Stomach (tissue), 9 donors: ENCODE data around the gene CFHR3. TPM values are rescaled to one million over a fixed set of nuclear protein-coding genes. Genes with fewer than 3 reads are reported as not detected.
"Not testable (repeated sequence)": the region's sequence is repeated elsewhere in the genome, so short reads cannot be mapped to it uniquely, and the experiment has no call there.

Source experiments
- DNase-seq, 2 donors: peaks; one replicate each; pipeline versions ENCODE4 v3.0.0 to v3.0.0-alpha.2; 2013 to 2019
- H3K27ac ChIP-seq, 5 donors: fragments of 200-600 bp in 4 of 5; sonication (generic) in 4 of 5; one replicate each; pipeline ENCODE4 v1.5.1; 2013 to 2019; ENCODE audit warnings: mild to moderate bottlenecking in 1 of 5, moderate library complexity in 1 of 5
- H3K27me3 ChIP-seq, 3 donors: fragments of 200-600 bp; sonication (generic); one replicate each; pipeline ENCODE4 v1.5.1; 2017 to 2019; ENCODE audit warnings: mixed run types in 1 of 3
- H3K36me3 ChIP-seq, 4 donors: fragments of 200-600 bp; sonication (generic); 1 replicate in 3 of 4; 2 replicates in 1 of 4; pipeline ENCODE4 v1.5.1; 2016 to 2019
- H3K4me1 ChIP-seq, 4 donors: fragments of 200-600 bp; sonication (generic); one replicate each; pipeline ENCODE4 v1.5.1; 2016 to 2019
- H3K4me3 ChIP-seq, 4 donors: fragments of 200-600 bp; sonication (generic) in 3 of 4; one replicate each; pipeline ENCODE4 v1.5.1; 2016 to 2019; ENCODE audit warnings: mild to moderate bottlenecking in 1 of 4
- H3K9me3 ChIP-seq, 4 donors: fragments of 200-600 bp; sonication (generic); one replicate each; pipeline ENCODE4 v1.5.1; 2016 to 2019
- CTCF ChIP-seq, 7 experiments: fragments of 450-650 bp in 4 of 7; fragments of 200-600 bp in 3 of 7; sonication (generic) in 3 of 7; IDR thresholded peaks; one replicate each; pipeline ENCODE4 v1.5.1; 2016 to 2019; ENCODE audit warnings: antibody characterized with exemption in 7 of 7, control low read depth in 2 of 7, mild to moderate bottlenecking in 1 of 7
- EP300 ChIP-seq: sonication (generic); formaldehyde crosslinking; IDR thresholded peaks from one replicate; pipeline ENCODE4 v1.6.1; 2017; ENCODE audit warnings: antibody characterized with exemption
- POLR2A ChIP-seq, 4 donors: fragments of 450-650 bp; IDR thresholded peaks; one replicate each; pipeline ENCODE4 v1.6.1; 2016; ENCODE audit warnings: antibody characterized with exemption in 4 of 4, control low read depth in 2 of 4, mild to moderate bottlenecking in 1 of 4, moderate library complexity in 1 of 4
- POLR2AphosphoS5 ChIP-seq, 3 donors: sonication (generic); formaldehyde crosslinking; IDR thresholded peaks; one replicate each; pipeline ENCODE4 v1.6.1; 2016; ENCODE audit warnings: antibody characterized with exemption in 3 of 3
- WGBS, 5 donors: extraction: QIAGEN DNeasy Blood & Tissue Kit in 3 of 5; methylation state at CpG; one replicate each; pipeline versions ENCODE4 v1.1.5 to v1.1.7; 2013 to 2018; 5-methylcytosine and 5-hydroxymethylcytosine counted together
- intact Hi-C: fragments of 100-400 bp; cut with DNase I; formaldehyde crosslinking; loops from one replicate; pipeline ENCODE4 v1.15.1; 2023; ENCODE audit warnings: low total_unique reads
- polyA plus RNA-seq, 3 donors: library from polyadenylated mRNA; stranded (reverse); fragments of 200-250 nt; gene quantifications; one replicate each; pipeline ENCODE4 v1.2.3, GENCODE V29; 2013
- total RNA-seq, 5 donors: library from RNA; depleted of rRNA; stranded (reverse); fragments of >200 nt; gene quantifications; one replicate each; pipeline versions ENCODE4 v1.1.0 to v1.2.3, GENCODE V29; 2014 to 2016
- donor health status: healthy with polysubstance abuse.
- donor health status: Bipolar disorder and iron deficiency.
- donor health status: healthy.

The CFHR3 gene
- total and polyA plus RNA-seq, 8 donors: 0.73 TPM; not detected in 7

- H3K27ac ChIP-seq: no peak overlapping the region
- no peak for TF ChIP-seq POLR2A (IDR thresholded peaks at IDR 0.05)
- no peak for TF ChIP-seq EP300
- TF ChIP-seq POLR2AphosphoS5 (IDR thresholded peaks at IDR 0.05): no peak
- no peak for TF ChIP-seq CTCF (IDR thresholded peaks at IDR 0.05)
- H3K9me3 ChIP-seq: peaks cover 4 to 21% (median 11%) of the 10 kb centered on the region in 4 donors
- intact Hi-C loops: no loop called here
- H3K4me3 ChIP-seq: no peak overlapping the region
- H3K36me3 ChIP-seq: peaks cover 0 to 33% (median 28%) of the 10 kb centered on the region in 4 donors
- no peak for DNase-seq
- H3K4me1 ChIP-seq: no peaks in the 10 kb centered on the region
- H3K27me3 ChIP-seq: no peaks in the 10 kb centered on the region
Observed at GRCh38 chr1:196738730-196739129, 35.9 kb upstream of the CFHR3 start.

GRCh38 chr1:196743244-196743643 is 31.4 kb upstream of the CFHR3 start:
- Histone ChIP-seq H3K9me3 (peaks cover 4 to 16% (median 10%) of the 10 kb centered on the region in 4 donors), H3K36me3 (peaks cover 0 to 29% (median 22%) of the 10 kb centered on the region in 4 donors)
- H3K27me3 ChIP-seq, intact Hi-C loops, H3K4me1 ChIP-seq, H3K4me3 ChIP-seq, DNase-seq, H3K27ac ChIP-seq: not testable (repeated sequence)
- 32 to 48% (median 41%) methylated on average over 6 of the region's 6 CpGs for WGBS, 5 donors

GRCh38 chr1:196765019-196765740 is 9.5 kb upstream of the CFHR3 start:
- H3K9me3 ChIP-seq, H3K27me3 ChIP-seq, intact Hi-C loops, H3K4me1 ChIP-seq, DNase-seq, H3K4me3 ChIP-seq, H3K36me3 ChIP-seq, H3K27ac ChIP-seq: not testable (repeated sequence)
- 61 to 75% (median 75%) methylated on average over 2 to 4 of the region's 4 CpGs for WGBS, 5 donors

GRCh38 chr1:196769823-196770222 is 4.8 kb upstream of the CFHR3 start:
- H3K27ac ChIP-seq, H3K4me3 ChIP-seq, H3K9me3 ChIP-seq, DNase-seq, H3K4me1 ChIP-seq, intact Hi-C loops, H3K36me3 ChIP-seq, H3K27me3 ChIP-seq: not testable (repeated sequence)
- WGBS, 5 donors: 80 to 93% (median 89%) methylated on average over 4 of the region's 4 CpGs

- Histone ChIP-seq H3K4me3 (no peak overlapping the region), H3K27ac (no peak overlapping the region), H3K4me1 (no peaks in the 10 kb centered on the region), H3K9me3 (no peaks in the 10 kb centered on the region), H3K27me3 (no peaks in the 10 kb centered on the region), H3K36me3 (no peaks in the 10 kb centered on the region)
- 80 to 100% (median 89%) methylated on average over 1 of the region's 1 CpG for WGBS, 5 donors
- TF ChIP-seq CTCF (IDR thresholded peaks at IDR 0.05) (no peak), POLR2A (IDR thresholded peaks at IDR 0.05) (no peak), EP300 (no peak), POLR2AphosphoS5 (IDR thresholded peaks at IDR 0.05) (no peak)
- intact Hi-C loops: no loop called here
- DNase-seq: no peak
Observed at GRCh38 chr1:196773713-196774112, 927 bp upstream of the CFHR3 start.

- H3K27me3 ChIP-seq: no peaks in the 10 kb centered on the region
- H3K27ac ChIP-seq: no peak overlapping the region
- H3K9me3 ChIP-seq: no peaks in the 10 kb centered on the region
- TF ChIP-seq EP300 (no peak), POLR2A (IDR thresholded peaks at IDR 0.05) (no peak), POLR2AphosphoS5 (IDR thresholded peaks at IDR 0.05) (no peak)
- 39 to 54% (median 41%) methylated on average over 2 of the region's 2 CpGs for WGBS, 5 donors
- H3K36me3 ChIP-seq: no peaks in the 10 kb centered on the region
- H3K4me3 ChIP-seq: no peak overlapping the region
- H3K4me1 ChIP-seq: no peaks in the 10 kb centered on the region
- DNase-seq: no peak
- intact Hi-C loops: no loop called here
Observed at GRCh38 chr1:196774175-196774574, 465 bp upstream of the CFHR3 start.
